Forelimb muscle (tissue), 1 donor: ENCODE data around the gene SARNP. TPM values are rescaled to one million over a fixed set of nuclear protein-coding genes. Genes with fewer than 3 reads are reported as not detected.
"Not testable (repeated sequence)": the region's sequence is repeated elsewhere in the genome, so short reads cannot be mapped to it uniquely, and the experiment has no call there.

Experiments used
- DNase-seq: peaks from one replicate; pipeline ENCODE4 v3.0.0-alpha.2; 2013; ENCODE audit warnings: low read depth
- polyA plus RNA-seq: library from polyadenylated mRNA; unstranded; fragments of 120-200 nt; gene quantifications from one replicate; pipeline ENCODE4 v1.2.1, GENCODE V29; 2013; ENCODE audit not compliant: insufficient read length

The SARNP gene
- polyA plus RNA-seq, result 68.8 TPM

GRCh38 chr12:55817345-55818139 lies at the start of gene SARNP, which contains the start of gene ORMDL2:
Gene SARNP, minus strand, starts transcription at chr12:55817724. Its CDS starts 23 bp downstream, at chr12:55817701.
Gene ORMDL2, plus strand, starts transcription at chr12:55818041. Its CDS starts 959 bp downstream, at chr12:55819000.
- peak; percentile 100 for DNase-seq

GRCh38 chr12:55866454-55867004 lies 49.0 kb upstream of the SARNP start:
- not testable (repeated sequence) for DNase-seq

GRCh38 chr12:55865327-55865726 lies 47.8 kb upstream of the SARNP start:
- no peak for DNase-seq

GRCh38 chr12:55862931-55863330 lies 45.4 kb upstream of the SARNP start:
- DNase-seq, result not testable (repeated sequence)

- DNase-seq, result no peak
Observed at GRCh38 chr12:55862286-55862685, 44.8 kb upstream of the SARNP start.

- no peak for DNase-seq
Observed at GRCh38 chr12:55861871-55862270, 44.3 kb upstream of the SARNP start.

GRCh38 chr12:55861396-55861795 lies 43.9 kb upstream of the SARNP start:
- DNase-seq, result no peak

- DNase-seq, result no peak
Observed at GRCh38 chr12:55852740-55853139, 35.2 kb upstream of the SARNP start.

GRCh38 chr12:55850893-55851292 lies 33.4 kb upstream of the SARNP start:
- DNase-seq, result no peak

- no peak for DNase-seq
Observed at GRCh38 chr12:55850401-55850800, 32.9 kb upstream of the SARNP start.

- no peak for DNase-seq
Observed at GRCh38 chr12:55849616-55850343, 32.3 kb upstream of the SARNP start.

- peak; percentile 93 for DNase-seq
Observed at GRCh38 chr12:55847603-55848291, 30.2 kb upstream of the SARNP start.

GRCh38 chr12:55847033-55847432 lies 29.5 kb upstream of the SARNP start:
- DNase-seq, result no peak

- DNase-seq, result no peak
Observed at GRCh38 chr12:55845785-55846496, 28.4 kb upstream of the SARNP start.

- DNase-seq, result no peak
Observed at GRCh38 chr12:55845361-55845760, 27.8 kb upstream of the SARNP start.

- no peak for DNase-seq
Observed at GRCh38 chr12:55844961-55845360, 27.4 kb upstream of the SARNP start.

GRCh38 chr12:55843431-55843830 lies 25.9 kb upstream of the SARNP start:
- no peak for DNase-seq

- DNase-seq, result no peak
Observed at GRCh38 chr12:55842681-55843429, 25.3 kb upstream of the SARNP start, which contains the start of gene MMP19. Gene MMP19, minus strand, starts transcription at chr12:55842936. Its CDS starts 106 bp downstream, at chr12:55842830.

- no peak for DNase-seq
Observed at GRCh38 chr12:55840581-55841351, 23.2 kb upstream of the SARNP start.
